HG02571 (cell line): ENCODE measurements around the gene COPS9.

Source experiments
- ATAC-seq: cut with Tn5 transposase; IDR thresholded peaks from one replicate; pipeline ENCODE4 v1.9.1; 2021; ENCODE audit warnings: mild to moderate bottlenecking, moderate library complexity; ENCODE audit not compliant: unreplicated experiment

The COPS9 gene

GRCh38 chr2:240136013-240136670 lies at the start of gene COPS9:
TSS of gene COPS9 (minus strand) at chr2:240136305. CDS start at chr2:240136284, 21 bp downstream.
- peak; percentile 89 for ATAC-seq

DNA sequence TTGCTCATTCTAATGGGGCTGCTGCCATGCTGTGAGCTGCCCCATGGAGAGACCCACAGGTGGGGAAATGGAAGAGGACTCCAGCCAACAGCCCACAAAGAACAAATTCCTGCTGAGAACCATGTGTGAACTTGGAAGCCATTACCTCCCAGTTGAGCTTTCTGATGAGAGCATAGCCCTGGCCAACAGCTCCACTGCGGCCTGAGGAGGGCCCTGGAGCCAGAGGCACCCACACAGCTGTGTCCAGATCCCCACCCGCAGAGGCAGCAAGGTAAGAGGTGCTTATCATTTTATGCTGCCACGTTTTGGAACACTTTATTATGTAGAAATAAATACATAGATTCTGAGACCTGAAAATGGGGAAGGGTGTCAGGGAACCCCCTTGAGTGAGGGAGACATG lies 48.6 kb upstream of the COPS9 start:
- ATAC-seq = no peak

GRCh38 chr2:240183875-240184590 lies 47.9 kb upstream of the COPS9 start:
- no peak for ATAC-seq

DNA sequence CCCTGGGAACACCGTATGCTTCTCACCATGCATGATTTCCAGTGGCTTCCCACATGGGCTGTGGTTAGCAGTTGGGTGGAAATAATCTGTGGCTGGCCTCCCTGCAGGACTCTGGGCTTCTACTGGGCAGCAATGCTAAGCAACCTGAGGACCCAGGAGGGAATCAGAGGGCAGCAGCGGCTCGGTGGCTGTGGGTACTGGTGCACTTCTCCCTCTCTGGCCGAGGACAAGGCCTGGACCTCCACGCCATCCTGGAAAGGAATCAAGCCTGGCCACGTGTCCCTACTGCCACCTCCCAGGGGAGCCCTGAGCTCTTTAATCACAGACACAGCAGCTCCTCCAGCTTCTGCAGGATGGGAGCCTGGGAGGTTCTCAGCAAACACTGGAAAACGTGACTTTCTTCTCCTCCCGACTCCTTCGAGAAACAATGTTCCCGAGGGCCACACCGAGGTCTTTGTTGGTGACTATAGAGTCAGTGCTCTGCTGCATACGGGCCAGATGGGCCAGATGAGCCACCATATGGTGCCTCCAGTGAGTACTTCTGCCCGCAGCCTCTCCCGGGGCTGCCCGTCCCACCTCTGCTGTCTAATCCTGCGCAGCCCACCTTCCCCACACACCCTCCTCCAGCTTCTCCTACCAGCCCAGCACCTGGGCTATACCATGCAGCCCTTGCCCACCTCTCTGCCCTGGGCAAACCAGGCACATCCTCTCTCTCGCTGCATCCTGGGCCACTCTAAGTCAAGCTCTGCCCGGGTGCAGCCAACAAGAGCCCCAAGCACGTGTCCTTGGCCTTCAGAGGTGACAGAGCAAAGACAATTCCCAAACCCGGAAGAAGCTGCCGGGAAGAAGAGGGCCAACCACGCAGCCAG lies 47.1 kb upstream of the COPS9 start:
- no peak for ATAC-seq

- ATAC-seq = no peak
Measured at GRCh38 chr2:240182476-240182875, 46.4 kb upstream of the COPS9 start.

- ATAC-seq = no peak
Measured at GRCh38 chr2:240182001-240182400, 45.9 kb upstream of the COPS9 start.

- ATAC-seq = no peak
Measured at GRCh38 chr2:240179941-240180666, 44.0 kb upstream of the COPS9 start.

DNA sequence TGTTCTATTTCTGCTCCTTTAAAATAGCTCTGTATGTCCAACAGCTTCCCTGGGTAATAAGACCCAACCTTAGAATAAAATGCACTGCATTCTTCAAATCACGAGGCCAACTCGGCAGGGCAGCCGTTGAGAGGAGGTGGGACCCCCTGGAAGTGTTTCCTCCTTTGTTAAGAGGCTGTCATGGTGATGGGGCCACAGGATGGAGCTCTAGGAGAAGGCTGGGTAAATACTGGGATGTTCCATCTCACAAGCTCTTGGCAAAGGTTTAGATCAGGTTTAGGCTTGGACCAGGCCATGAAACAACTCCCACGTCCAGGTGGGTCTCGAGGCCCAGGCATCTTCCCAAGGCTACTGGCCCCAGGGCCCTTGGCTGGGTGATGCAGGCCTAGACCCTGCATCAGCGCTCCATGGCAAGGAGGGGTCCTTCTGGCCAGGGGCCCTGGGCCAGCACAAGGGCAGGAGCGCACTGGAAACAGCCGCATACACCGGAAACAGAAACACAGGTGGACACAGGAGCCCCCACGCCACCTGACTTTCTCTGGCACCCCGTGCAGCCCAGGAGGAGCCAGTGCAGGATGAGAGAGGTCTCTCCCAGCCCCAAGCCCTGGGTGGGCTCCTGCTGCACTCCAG lies 43.2 kb upstream of the COPS9 start:
- ATAC-seq = no peak

- ATAC-seq = no peak
Measured at GRCh38 chr2:240178564-240178963, 42.5 kb upstream of the COPS9 start.

GRCh38 chr2:240174496-240174895 lies 38.4 kb upstream of the COPS9 start:
- no peak for ATAC-seq

- ATAC-seq = no peak
Measured at GRCh38 chr2:240172071-240172895, 36.2 kb upstream of the COPS9 start.

GRCh38 chr2:240170883-240171282 lies 34.8 kb upstream of the COPS9 start:
- no peak for ATAC-seq

DNA sequence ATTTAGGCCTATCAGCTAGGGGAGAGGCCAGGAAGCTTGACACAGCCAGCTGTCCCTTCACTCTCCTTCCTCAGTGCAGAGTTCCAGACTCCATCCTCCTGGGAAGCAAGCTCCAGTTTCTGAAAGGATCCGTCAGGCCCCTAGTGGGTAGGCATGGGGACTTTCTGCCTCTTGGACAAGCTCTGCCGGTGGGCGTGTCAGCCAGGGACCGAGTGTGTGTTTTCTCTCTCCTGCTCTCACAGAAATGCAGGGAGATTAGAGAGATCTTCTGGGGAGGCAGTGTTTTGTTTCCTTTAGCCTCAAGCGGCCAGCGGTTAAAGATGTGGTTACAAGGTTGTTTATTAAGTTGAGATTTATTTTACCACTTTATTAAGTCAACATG lies 34.2 kb upstream of the COPS9 start:
- ATAC-seq = no peak

- ATAC-seq = no peak
Measured at GRCh38 chr2:240169486-240170353, 33.6 kb upstream of the COPS9 start.

DNA sequence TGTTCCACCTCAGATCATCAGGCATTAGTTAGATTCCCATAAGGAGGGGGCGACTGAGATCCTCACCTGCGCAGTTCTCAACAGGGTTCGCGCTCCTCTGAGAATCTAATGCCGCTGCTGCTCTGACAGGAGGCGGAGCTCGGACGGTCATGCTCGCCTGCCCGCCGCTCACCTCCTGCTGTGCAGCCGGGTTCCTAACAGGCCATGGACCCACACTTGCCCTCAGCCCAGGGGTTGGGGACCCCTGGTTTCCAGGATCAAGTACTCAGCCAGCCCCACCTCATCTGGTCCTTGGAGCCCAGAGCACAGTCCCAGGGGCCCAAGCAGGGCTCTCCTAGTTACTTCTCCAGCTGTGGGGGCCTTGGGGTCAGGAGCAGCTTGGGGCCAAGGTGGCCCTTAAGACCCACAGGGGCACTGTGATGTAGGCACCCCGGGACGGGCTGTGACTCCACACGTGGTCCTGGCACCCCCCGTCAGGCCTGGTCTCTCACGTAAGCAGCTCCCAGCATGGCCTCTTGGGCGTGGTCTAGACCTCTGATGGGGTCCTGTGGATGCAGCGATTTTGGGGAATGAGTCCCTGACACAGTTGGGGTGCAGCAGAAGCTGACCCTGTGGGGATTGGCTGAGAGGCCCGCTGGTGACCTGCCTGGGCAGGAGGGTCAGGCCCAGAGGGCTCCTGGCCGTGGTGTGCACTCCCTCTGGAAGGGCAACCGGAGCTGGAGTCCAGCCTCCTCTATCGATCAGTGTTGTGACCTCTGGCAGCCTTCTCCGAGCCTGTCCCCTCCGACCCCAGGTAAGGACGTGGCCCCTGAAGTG lies 32.6 kb upstream of the COPS9 start:
- ATAC-seq = no peak

GRCh38 chr2:240168041-240168440 lies 31.9 kb upstream of the COPS9 start:
- ATAC-seq = no peak

- no peak for ATAC-seq
Measured at GRCh38 chr2:240167588-240167880, 31.4 kb upstream of the COPS9 start.
